Muscle of back (tissue), 11 donors: ENCODE results near the gene CTCFL. TPM values are rescaled to one million over a fixed set of nuclear protein-coding genes. Genes with fewer than 3 reads are reported as not detected.
"Not testable (repeated sequence)": the region's sequence is repeated elsewhere in the genome, so short reads cannot be mapped to it uniquely, and the experiment has no call there.

Experiments used
- DNase-seq, 3 donors: peaks; one replicate each; pipeline versions ENCODE4 v3.0.0 to v3.0.0-alpha.2; 2013
- polyA plus RNA-seq, 10 donors: library from polyadenylated mRNA; unstranded; fragments of 120-200 nt; gene quantifications; one replicate each; pipeline ENCODE4 v1.2.1, GENCODE V29; 2013; ENCODE audit not compliant: insufficient read length in 10 of 10

The CTCFL gene
- polyA plus RNA-seq, 10 donors, result 0.12 to 0.40 (median 0.19) TPM

- DNase-seq, result no peak
Observed at GRCh38 chr20:57536771-57537724, 12.1 kb upstream of the CTCFL start.

DNA sequence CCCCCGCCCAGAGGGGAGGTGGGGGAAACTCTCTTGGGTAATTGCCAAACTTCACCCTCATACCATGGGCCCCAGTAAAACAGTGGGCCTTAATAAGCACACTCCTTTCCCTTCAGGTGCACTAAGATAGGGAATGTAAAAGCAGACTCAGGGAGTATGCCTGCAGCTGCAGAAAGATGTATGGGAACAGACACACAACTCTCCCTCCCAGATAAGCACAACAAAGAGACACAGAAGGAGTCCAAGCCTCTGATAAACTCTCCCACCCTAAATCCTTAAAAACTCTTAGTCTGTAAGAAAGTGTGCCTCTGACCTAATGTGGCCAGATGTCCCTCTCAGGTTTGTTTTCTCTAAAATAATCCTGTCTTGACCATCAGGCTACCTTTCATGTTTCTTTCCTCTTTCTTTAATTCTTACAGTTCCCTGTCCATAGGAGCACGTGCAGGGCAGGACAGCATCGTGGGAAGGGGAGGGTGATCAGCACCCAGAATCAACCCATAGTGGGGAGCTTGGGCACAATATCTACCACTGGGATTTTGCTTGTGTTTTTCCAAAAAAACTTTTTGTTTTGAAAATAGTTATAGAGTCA, 11.3 kb upstream of the CTCFL start:
- DNase-seq, result no peak

- DNase-seq, result no peak
Observed at GRCh38 chr20:57535297-57535696, 10.4 kb upstream of the CTCFL start.

DNA sequence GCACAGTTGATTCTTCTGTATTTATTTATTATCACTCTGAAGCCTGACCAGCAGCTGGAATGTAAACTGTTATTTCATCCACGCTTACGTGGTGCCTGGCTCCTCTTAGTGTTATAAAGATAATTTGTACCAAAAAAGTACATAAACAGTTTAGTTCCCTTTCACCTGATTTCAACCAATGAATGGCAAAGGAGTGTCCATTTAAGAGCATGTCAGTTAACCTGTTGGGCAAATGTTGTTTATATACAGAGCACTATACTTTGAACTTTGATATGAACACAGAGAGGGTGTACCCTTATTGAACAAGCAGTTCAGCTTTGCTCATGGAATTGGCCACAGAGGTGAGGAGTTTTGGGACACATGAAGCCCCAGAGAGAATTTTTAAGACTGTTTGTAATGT, 7.2 kb upstream of the CTCFL start:
- no peak for DNase-seq

GRCh38 chr20:57530327-57530981, 5.5 kb upstream of the CTCFL start:
- DNase-seq, result no peak

DNA sequence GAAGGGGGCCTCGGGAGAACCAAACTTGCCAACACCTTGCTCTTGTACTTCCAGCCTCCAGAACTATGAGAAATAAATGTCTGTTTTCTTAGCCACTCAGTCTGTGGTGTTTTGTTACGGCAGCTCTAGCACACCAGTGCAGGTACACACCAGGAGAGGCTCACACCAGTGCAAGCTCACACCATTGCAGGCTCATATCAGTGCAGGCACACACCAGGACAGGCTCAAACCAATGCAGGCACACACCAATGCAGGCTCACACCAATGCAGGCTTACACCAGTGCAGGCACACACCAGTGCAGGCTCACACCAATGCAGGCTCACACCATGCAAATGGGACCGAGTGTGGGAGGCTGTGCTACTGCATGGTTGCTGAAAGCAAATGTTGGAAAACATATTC, 4.9 kb upstream of the CTCFL start:
- no peak for DNase-seq

GRCh38 chr20:57529160-57529585, 4.2 kb upstream of the CTCFL start:
- no peak for DNase-seq

DNA sequence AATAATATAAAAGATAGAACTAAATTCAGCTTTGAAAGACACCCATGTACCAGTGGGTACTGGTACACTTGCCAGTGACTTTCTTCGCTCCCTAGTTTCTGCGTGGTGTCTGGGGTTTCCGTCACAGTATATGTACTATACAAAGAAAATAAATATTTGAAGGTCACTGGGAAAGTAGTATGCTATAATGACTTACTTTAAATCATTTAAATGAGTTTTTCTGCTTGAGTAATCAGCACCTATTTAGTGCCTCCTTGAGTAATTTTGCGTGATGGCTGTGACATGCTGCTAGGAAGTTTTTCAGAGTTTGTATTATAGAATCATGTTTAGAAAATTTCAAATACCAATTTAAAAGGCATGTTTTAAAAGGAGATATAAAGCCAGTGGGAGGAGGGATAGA, 3.2 kb upstream of the CTCFL start:
- no peak for DNase-seq

DNA sequence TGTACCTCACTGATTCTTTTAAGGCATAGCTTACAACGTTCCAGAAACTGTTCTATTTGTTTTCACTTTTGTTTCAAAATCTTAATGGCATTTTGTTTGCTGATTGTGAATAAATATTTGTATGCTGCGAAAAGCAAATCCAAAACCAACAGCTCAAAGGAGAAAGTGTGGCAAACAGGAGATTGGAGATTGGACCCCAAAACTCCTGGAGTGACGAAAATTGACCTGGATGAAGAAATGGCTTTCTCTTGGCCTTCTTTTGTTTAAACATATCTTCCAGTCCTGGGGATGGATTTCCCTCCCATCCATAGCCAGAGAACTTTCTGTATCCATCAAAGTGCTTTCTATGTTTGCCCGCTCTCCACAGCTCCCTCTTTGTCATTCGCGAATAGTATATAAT, 2.8 kb upstream of the CTCFL start:
- DNase-seq, result no peak

DNA sequence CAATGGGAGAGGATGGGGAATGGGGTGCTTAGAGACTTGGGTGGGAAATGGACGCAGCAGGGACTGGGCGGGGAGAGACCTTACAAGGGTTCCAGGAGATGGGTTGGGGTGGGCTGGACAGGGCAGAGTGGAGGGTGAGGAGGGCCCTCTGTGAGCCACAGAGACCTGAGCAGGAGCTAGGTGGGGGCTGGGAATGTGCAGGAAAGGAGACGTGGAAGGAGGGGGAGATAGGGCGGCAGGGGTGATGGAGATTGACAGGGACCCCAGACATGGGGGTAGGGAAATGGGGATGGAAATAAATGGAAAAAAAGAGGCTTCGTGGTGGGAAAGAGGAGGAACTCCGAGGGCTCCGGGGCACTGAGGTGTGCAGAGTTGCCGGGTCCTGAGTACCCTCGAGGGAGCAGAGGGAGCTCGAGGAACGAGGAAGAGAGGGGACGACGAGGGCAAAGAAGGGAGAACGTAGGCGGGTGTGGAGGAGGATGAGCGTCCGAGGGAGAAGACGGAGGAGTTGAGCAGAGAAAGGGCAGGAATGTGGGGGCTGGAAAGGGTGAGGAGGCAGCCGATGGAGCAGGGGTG, 2.0 kb upstream of the CTCFL start:
- no peak for DNase-seq

DNA sequence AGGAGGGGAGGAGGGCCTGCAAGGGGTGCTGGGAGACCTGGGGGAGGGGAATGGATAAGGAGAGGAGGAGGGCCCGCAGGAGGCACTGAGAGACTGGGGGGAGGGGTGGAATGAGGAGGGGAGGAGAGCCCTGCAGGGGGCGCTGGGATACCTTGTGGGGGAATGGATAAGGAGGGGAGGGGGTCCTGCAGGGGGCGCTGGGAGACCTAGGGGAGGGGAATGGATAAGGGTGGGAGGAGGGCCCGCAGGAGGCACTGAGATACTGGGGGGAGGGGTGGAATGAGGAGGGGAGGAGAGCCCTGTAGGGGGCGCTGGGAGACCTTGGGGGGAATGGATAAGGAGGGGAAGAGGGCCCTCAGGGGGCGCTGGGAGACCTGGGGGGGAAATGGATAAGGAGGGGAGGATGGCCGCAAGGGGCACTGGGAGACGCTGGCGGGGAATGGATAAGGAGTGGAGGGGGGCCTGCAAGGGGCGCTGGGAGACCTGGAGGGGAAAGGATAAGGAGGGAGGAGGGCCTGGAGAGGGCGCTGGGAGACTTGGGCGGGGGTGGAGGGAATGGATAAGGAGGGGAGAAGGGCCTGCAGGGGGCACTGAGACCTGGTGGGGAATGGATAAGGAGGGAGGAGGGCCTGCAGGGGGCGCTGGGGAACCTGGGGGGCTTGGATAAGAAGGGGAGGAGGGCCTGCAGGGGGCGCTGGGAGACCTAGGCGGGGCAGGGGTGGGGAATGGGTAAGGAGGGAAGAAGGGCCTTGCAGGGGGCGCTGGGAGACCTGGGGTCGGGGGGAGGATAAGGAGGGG, 1.3 kb upstream of the CTCFL start:
- DNase-seq, result no peak

- no peak for DNase-seq
Observed at GRCh38 chr20:57525328-57526086, 567 bp upstream of the CTCFL start.

DNA sequence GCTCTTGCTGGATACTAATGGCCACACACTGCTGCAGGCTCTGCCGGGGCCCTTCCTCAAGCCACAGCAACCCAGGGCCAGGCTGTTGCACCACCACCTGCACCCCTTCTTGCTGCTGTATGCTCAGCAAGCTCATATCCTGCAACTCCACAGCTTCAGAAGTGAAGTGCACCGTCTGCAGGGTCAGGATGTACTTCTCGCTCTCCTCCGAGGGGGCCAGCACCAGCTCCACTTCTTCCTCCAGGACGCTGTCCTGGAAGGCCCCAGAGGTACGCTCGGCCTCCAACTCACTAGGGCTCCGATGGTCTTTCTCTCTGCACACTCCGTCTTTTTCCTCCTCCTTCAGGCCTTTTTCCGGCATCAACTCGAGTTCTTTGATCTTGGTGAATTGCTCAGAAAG, 1.2 kb downstream of the CTCFL start:
- no peak for DNase-seq

- no peak for DNase-seq
Observed at GRCh38 chr20:57522380-57523140, 2.4 kb downstream of the CTCFL start.

DNA sequence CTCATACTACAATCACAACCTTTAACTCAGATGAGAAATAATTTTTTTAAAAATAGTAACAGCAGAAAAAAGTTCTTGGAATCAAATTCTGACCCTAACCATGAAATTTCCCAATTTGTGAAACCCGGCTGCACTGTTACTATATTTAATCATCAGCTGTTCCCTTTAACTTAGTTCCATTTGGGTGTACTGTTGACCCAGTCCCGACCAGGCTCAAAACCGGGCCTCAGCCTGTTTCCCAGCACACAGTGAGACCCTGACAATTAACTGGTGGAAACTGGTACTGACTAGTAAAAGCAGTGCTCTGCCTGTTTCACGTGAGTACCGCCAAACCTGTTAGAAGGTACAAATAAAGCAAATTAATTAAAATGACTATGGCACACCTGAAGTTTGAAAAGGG, 7.0 kb downstream of the CTCFL start:
- DNase-seq, result no peak

DNA sequence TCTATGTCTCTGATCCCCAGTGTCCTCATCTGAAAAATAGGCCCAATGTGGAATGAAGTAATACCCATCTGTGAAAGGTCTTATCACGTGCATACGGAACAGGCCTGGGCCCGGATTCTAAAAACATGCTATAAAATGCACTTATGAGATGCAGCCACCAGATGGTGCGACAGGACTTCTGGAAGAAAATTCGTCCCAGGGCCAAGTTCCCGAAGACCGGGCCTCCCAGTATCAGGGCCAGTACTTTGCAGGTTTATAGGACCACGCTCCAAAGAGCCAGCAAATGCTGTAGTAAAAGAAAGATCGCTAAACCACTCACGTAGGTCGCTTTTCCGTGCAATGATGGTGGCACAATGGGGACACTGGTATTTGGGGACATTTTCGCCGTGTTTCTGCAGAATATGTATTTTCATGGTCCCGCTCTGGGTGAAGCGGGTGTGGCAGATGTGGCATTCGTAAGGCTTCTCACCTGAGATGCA, 10.6 kb downstream of the CTCFL start:
- peak; percentile 50 to 84 (median 75) for DNase-seq

GRCh38 chr20:57513199-57513598, 11.7 kb downstream of the CTCFL start:
- DNase-seq, result no peak

- no peak for DNase-seq
Observed at GRCh38 chr20:57512432-57512831, 12.5 kb downstream of the CTCFL start.

- DNase-seq, result not testable (repeated sequence)
Observed at GRCh38 chr20:57511709-57512108, 13.2 kb downstream of the CTCFL start.
